Progenitor cell of endocrine pancreas (in vitro differentiated cells): Measurements from ENCODE around the gene GRN. TPM values are rescaled to one million over a fixed set of nuclear protein-coding genes. Genes with fewer than 3 reads are reported as not detected.
A peak's percentile ranks its signal among the peaks of the same experiment; 100 is the strongest.

Experiments used
- DNase-seq: peaks from one replicate; pipeline ENCODE4 v3.0.0; 2021; ENCODE audit warnings: low spot score; ENCODE audit not compliant: unreplicated experiment
- H3K27ac Mint-ChIP-seq: 2 replicates; pipeline ENCODE4 v1.8.0; 2021; ENCODE audit warnings: mild to moderate bottlenecking, moderate library complexity, mixed read lengths
- H3K27me3 Mint-ChIP-seq: 2 replicates; pipeline ENCODE4 v1.8.0; 2021; ENCODE audit warnings: mixed read lengths
- H3K36me3 Mint-ChIP-seq: 2 replicates; pipeline ENCODE4 v1.8.0; 2022; ENCODE audit warnings: mixed read lengths; ENCODE audit not compliant: insufficient read depth
- H3K4me1 Mint-ChIP-seq: 2 replicates; pipeline ENCODE4 v1.8.0; 2021; ENCODE audit warnings: low read depth, mixed read lengths
- H3K4me3 Mint-ChIP-seq: 2 replicates; pipeline ENCODE4 v1.8.0; 2021; ENCODE audit warnings: low read depth, mild to moderate bottlenecking, moderate library complexity, mixed read lengths
- H3K9me3 Mint-ChIP-seq: 2 replicates; pipeline ENCODE4 v1.8.0; 2021; ENCODE audit warnings: low read depth, mixed read lengths
- total RNA-seq: library from RNA; stranded (reverse); gene quantifications from 2 replicates; pipeline ENCODE4 v1.2.1, GENCODE V29; 2021
- TF ChIP-seq, protein P1 (sequence below): fragments of 200-600 bp; sonication (generic); IDR thresholded peaks from one replicate; pipeline ENCODE4 v1.5.0; 2021; ENCODE audit warnings: antibody characterized with exemption, mild to moderate bottlenecking; ENCODE audit not compliant: unreplicated experiment

GRN gene
- total RNA-seq, 1 donor from 2014 or later: 99.7 TPM

DNA sequence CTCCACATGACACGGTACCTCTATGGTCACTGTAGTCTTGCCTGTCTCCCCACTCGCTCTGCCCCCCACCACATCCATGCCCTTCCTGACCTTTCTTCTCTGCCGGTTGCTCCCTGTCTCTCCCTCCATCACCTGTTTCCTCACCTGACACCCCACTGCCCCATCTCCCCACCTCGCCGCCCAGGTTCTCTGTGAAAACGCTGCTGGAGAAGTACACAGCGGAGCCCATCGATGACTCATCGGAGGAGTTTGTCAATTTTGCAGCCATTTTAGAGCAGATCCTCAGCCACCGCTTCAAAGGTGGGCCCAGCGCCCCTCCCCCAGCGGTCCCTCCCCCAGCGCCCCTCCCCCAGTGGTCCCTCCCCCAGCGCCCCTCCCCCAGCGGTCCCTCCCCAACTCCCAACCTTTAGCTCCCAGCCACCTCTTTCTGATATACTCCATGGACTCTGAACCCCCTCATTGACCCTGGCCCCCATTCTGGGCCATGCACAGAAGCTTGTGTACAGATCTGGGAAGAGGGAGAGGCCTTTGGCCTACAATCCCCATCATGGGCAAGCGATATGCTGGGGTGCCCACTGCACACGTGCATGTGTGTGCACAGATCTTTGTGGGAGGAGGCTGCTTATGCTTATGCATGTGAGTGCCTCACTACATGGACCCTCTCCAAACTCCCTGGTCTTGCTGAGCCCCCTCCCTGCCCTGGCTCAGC is 32.6 kb upstream of the GRN start:
- Mint-ChIP-seq H3K4me3 (no peak overlapping the region), H3K36me3 (no peaks in the 10 kb centered on the region), H3K9me3 (no peaks in the 10 kb centered on the region), H3K27ac (peak overlapping the region; percentile 66), H3K27me3 (peaks cover 62% of the 10 kb centered on the region), H3K4me1 (peaks cover 10% of the 10 kb centered on the region)
- DNase-seq: no peak
- TF ChIP-seq, protein P1, sequence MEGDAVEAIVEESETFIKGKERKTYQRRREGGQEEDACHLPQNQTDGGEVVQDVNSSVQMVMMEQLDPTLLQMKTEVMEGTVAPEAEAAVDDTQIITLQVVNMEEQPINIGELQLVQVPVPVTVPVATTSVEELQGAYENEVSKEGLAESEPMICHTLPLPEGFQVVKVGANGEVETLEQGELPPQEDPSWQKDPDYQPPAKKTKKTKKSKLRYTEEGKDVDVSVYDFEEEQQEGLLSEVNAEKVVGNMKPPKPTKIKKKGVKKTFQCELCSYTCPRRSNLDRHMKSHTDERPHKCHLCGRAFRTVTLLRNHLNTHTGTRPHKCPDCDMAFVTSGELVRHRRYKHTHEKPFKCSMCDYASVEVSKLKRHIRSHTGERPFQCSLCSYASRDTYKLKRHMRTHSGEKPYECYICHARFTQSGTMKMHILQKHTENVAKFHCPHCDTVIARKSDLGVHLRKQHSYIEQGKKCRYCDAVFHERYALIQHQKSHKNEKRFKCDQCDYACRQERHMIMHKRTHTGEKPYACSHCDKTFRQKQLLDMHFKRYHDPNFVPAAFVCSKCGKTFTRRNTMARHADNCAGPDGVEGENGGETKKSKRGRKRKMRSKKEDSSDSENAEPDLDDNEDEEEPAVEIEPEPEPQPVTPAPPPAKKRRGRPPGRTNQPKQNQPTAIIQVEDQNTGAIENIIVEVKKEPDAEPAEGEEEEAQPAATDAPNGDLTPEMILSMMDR: no peak

- Mint-ChIP-seq H3K27ac (no peak overlapping the region), H3K4me1 (peaks cover 9% of the 10 kb centered on the region), H3K4me3 (peak overlapping the region; percentile 24), H3K9me3 (no peaks in the 10 kb centered on the region), H3K36me3 (no peaks in the 10 kb centered on the region), H3K27me3 (peaks cover 68% of the 10 kb centered on the region)
- no peak for DNase-seq
- TF ChIP-seq, protein P1: no peak
Observed at GRCh38 chr17:44314031-44314430, 31.1 kb upstream of the GRN start.

GRCh38 chr17:44314524-44314868 is 30.6 kb upstream of the GRN start:
- DNase-seq: no peak

DNA sequence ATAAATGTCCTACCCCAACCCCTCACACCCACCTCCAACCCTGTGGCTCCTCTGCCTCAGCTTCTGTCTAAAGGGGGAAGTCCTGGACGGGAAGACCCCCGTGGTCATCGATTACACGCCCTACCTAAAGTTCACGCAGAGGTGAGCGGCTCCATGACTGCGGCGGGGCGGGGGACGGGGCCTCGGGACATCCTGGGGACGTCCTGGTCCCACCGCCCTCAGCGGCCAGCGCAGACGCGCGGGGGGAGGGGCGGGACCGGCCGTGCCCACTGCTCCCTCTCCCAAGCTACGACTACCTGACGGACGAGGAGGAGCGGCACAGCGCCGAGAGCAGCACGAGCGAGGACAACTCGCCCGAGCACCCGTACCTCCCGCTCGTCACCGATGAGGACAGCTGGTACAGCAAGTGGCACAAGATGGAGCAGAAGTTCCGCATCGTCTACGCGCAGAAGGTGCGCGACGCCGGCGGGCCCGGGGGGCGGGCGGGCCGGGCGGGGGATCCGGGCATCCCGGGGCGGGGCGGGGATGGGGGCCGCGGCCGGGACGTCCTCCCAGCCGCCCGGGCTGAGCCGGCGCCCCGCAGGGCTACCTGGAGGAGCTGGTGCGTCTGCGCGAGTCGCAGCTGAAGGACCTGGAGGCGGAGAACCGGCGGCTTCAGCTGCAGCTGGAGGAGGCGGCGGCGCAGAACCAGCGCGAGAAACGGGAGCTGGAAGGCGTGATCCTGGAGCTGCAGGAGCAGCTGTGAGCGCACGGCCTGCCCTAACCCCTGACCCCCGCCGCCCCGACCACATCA is 30.0 kb upstream of the GRN start:
- TF ChIP-seq, protein P1: no peak
- Mint-ChIP-seq H3K4me3 (peak overlapping the region; percentile 55), H3K4me1 (peaks cover 9% of the 10 kb centered on the region), H3K27ac (no peak overlapping the region), H3K36me3 (peaks cover 3% of the 10 kb centered on the region), H3K27me3 (peaks cover 64% of the 10 kb centered on the region), H3K9me3 (no peaks in the 10 kb centered on the region)
- no peak for DNase-seq

More at GRCh38 chr17:44314524-44314868, 30.6 kb upstream of the GRN start:
- H3K27me3 Mint-ChIP-seq: peaks cover 68% of the 10 kb centered on the region
- peaks cover 9% of the 10 kb centered on the region for H3K4me1 Mint-ChIP-seq
- H3K27ac Mint-ChIP-seq: no peak overlapping the region
- peaks cover 3% of the 10 kb centered on the region for H3K36me3 Mint-ChIP-seq
- TF ChIP-seq, protein P1: no peak
- H3K4me3 Mint-ChIP-seq: peak overlapping the region; percentile 48
- H3K9me3 Mint-ChIP-seq: no peaks in the 10 kb centered on the region

GRCh38 chr17:44315760-44316731 is 29.1 kb upstream of the GRN start:
- peaks cover 3% of the 10 kb centered on the region for H3K36me3 Mint-ChIP-seq
- peaks cover 9% of the 10 kb centered on the region for H3K4me1 Mint-ChIP-seq
- DNase-seq: no peak
- no peaks in the 10 kb centered on the region for H3K9me3 Mint-ChIP-seq
- peaks cover 58% of the 10 kb centered on the region for H3K27me3 Mint-ChIP-seq
- H3K27ac Mint-ChIP-seq: no peak overlapping the region
- TF ChIP-seq, protein P1: no peak
- peak overlapping the region; percentile 55 for H3K4me3 Mint-ChIP-seq
